ENCODE data around the gene CFAP57. TPM values are rescaled to one million over a fixed set of nuclear protein-coding genes. Genes with fewer than 3 reads are reported as not detected.

The CFAP57 gene
- total and polyA plus RNA-seq, 2 of the 4 experiments (the other 2 are of a cell fraction), result 0.29 to 0.36 TPM

DNA sequence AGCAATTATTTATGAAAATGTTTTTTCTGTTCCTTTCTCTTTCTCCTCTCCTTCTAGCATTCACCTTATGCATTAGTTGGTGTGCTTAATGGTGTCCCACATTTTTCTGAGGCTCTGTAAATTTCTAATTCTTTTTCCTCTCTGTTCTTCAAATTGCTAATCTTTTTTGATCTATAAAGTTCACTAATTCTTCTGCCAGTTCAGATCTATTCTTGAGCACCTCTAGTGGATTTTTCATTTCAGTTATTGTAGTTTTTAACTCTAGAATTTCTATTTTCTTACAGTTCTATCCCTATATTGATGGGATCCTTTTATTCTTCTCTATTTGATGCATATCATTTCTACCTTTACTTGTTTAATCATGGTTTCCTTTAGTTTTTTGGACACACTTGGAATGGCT lies 22.4 kb downstream of the CFAP57 start:
- Histone ChIP-seq H3K14ac (replicated peaks; ENCODE audit: low read depth, low read length) (no peak overlapping the region), H4K5ac (ENCODE audit: low read depth, low read length) (no peak overlapping the region), H3K4me3 (ENCODE audit: insufficient read depth, low read depth, low read length) (no peak overlapping the region), H3K4me1 (ENCODE audit: control insufficient read depth, insufficient read depth, low read length) (no peaks in the 10 kb centered on the region), H3K4ac (ENCODE audit: low read depth, low read length) (no peak overlapping the region), H2AK5ac (ENCODE audit: low read depth, low read length) (no peak overlapping the region), H3K56ac (ENCODE audit: extremely low read depth, insufficient read depth, low read length) (no peak overlapping the region), H4K91ac (ENCODE audit: insufficient read depth, low read depth, low read length) (no peak overlapping the region), H4K8ac (ENCODE audit: low read depth in 2 of 2, low read length in 2 of 2) (no peak overlapping the region), H2AFZ (replicated peaks; ENCODE audit: low read length, poor library complexity) (no peak overlapping the region), H3K9ac (ENCODE audit: low read depth, low read length) (no peak overlapping the region), H4K20me1 (ENCODE audit: insufficient read depth, low read length) (no peaks in the 10 kb centered on the region), H2AK9ac (replicated peaks; ENCODE audit: low read depth, low read length, poor library complexity) (no peak overlapping the region), H3K9me3 (ENCODE audit: control insufficient read depth, insufficient read depth, low read length) (no peaks in the 10 kb centered on the region), H2BK15ac (ENCODE audit: low read depth, low read length) (no peak overlapping the region), H3K79me1 (ENCODE audit: low read depth in 1 of 2, low read length in 2 of 2) (no peaks in the 10 kb centered on the region), H3K23ac (ENCODE audit: low read depth, low read length) (no peak overlapping the region), H3K9me1 (ENCODE audit: insufficient read depth, low read length) (no peaks in the 10 kb centered on the region), H2BK20ac (ENCODE audit: low read depth, low read length) (no peak overlapping the region), H3K36me3 (ENCODE audit: control insufficient read depth, insufficient read depth, low read length) (no peaks in the 10 kb centered on the region), H3K4me2 (ENCODE audit: low read depth, low read length) (no peak overlapping the region), H2BK5ac (ENCODE audit: low read depth, low read length, poor library complexity, severe bottlenecking) (no peak overlapping the region), H3K27me3 (ENCODE audit: control insufficient read depth, insufficient read depth, low read length) (no peaks in the 10 kb centered on the region), H3K18ac (ENCODE audit: low read depth, low read length) (no peak overlapping the region), H3K27ac (ENCODE audit: insufficient read depth, low read length) (no peak overlapping the region), H2BK120ac (ENCODE audit: low read depth, low read length) (no peak overlapping the region)
- in situ Hi-C loops (cut with MboI; ENCODE audit: low sequenced_read_pairs) (no loop called here), dilution Hi-C loops (cut with HindIII; ENCODE audit: low sequenced_read_pairs, unreplicated experiment) (no loop called here), intact Hi-C loops (cut with micrococcal nuclease) (no loop called here)
- no TSS peak for BruUV-seq (replicated peaks)
- DNase-seq (no peak), ATAC-seq (ENCODE audit: low read depth) (no peak)
- TF ChIP-seq RAD21 (IDR thresholded peaks at IDR 0.05; ENCODE audit: low read length), result no peak
- TF ChIP-seq CEBPB (IDR thresholded peaks at IDR 0.05; ENCODE audit: low read depth, low read length), result no peak
- no peak for TF ChIP-seq CTCF (conservative IDR thresholded peaks at IDR 0.05; ENCODE audit: low read depth, low read length)
- TF ChIP-seq RFX5 (IDR thresholded peaks at IDR 0.05; ENCODE audit: low read depth, low read length), result no peak
- no peak for TF ChIP-seq MAFK (IDR thresholded peaks at IDR 0.05; ENCODE audit: low read depth, low read length)
- no peak for TF ChIP-seq USF2 (IDR thresholded peaks at IDR 0.05; ENCODE audit: low read depth, low read length)
- no peak for TF ChIP-seq SMC3 (IDR thresholded peaks at IDR 0.05; ENCODE audit: low read depth, low read length)
- TF ChIP-seq POLR2A (IDR thresholded peaks at IDR 0.05; ENCODE audit: low read depth, low read length), result no peak
- no peak for TF ChIP-seq CHD1 (IDR thresholded peaks at IDR 0.05; ENCODE audit: low read depth, low read length)
- no peak for TF ChIP-seq BHLHE40 (IDR thresholded peaks at IDR 0.05; ENCODE audit: low read depth, low read length)
- no peak for TF ChIP-seq NFE2L2 (IDR thresholded peaks at IDR 0.05; ENCODE audit: low read depth, low read length)
- TF ChIP-seq FOS (IDR thresholded peaks at IDR 0.05; ENCODE audit: low read depth, low read length), result no peak
- ChIA-PET POLR2A (ENCODE audit: unreplicated experiment) (no interaction called here), CTCF (no interaction called here)

All from IMR-90 (cell line).